NCI-H526 treated with DMSO at 0.1 percent for 48 hours (cell line): ENCODE data around the gene PIGU.

Experiments used
- DNase-seq: peaks from one replicate; lab custom pipeline; 2025; lab: John Stamatoyannopoulos, UW

PIGU gene

GRCh38 chr20:34512266-34512954, 164.5 kb downstream of the PIGU start:
- no peak for DNase-seq

GRCh38 chr20:34511891-34512265, 165.0 kb downstream of the PIGU start:
- DNase-seq = no peak

GRCh38 chr20:34510575-34510974, 166.3 kb downstream of the PIGU start:
- no peak for DNase-seq
